Epithelial cell of proximal tubule (primary cell): ENCODE data around the gene TTLL11. TPM values are rescaled to one million over a fixed set of nuclear protein-coding genes. Genes with fewer than 3 reads are reported as not detected.

ENCODE experiments used
- DNase-seq: peaks from one replicate; pipeline ENCODE4 v3.0.0-alpha.2; 2011; ENCODE audit warnings: low read depth
- H3K4me3 ChIP-seq: 2 replicates; pipeline ENCODE4 v1.5.1; 2011; ENCODE audit warnings: low read depth, mild to moderate bottlenecking, low read length
- total RNA-seq: library from RNA; depleted of rRNA; stranded (reverse); fragments of >200 nt; gene quantifications from 2 replicates; pipeline ENCODE4 v1.2.3, GENCODE V29; 2015
- TF ChIP-seq, protein P1 (sequence below): conservative IDR thresholded peaks from 2 replicates; pipeline ENCODE4 v1.5.1; 2012; ENCODE audit warnings: low read depth, mild to moderate bottlenecking, low read length

The TTLL11 gene
- total RNA-seq, 1 donor from 2014 or later, result 0.75 TPM

DNA sequence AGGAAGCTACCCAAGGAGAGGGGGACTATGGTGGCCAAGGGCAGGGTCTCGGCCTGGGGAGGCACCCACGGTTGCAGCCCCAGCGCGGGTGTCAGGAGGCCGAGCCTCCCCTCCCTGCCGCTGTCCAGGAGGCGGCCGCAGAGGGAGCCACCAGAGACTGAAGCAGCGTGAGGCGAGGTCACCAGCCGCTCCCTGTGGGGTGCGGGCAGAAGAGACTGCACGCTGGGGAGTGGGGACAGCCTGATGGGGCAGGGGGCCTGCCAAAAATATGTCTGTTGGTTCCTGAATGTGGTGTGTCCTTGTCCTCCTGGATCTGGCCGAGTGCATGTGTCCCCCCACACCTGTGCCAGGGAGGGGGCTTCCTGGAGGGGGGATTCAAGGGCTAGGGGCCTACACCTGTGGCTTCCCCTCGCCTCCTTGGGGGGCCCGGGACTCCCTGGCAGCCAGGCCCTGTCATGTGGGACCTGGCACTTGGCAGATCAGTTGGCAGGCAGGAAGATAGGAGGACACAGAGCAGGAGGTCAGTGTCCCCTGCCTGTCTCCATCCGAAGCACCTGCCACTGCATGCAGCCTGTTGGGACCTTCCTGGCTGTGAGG, 310.5 kb downstream of the TTLL11 start:
- TF ChIP-seq, protein P1, sequence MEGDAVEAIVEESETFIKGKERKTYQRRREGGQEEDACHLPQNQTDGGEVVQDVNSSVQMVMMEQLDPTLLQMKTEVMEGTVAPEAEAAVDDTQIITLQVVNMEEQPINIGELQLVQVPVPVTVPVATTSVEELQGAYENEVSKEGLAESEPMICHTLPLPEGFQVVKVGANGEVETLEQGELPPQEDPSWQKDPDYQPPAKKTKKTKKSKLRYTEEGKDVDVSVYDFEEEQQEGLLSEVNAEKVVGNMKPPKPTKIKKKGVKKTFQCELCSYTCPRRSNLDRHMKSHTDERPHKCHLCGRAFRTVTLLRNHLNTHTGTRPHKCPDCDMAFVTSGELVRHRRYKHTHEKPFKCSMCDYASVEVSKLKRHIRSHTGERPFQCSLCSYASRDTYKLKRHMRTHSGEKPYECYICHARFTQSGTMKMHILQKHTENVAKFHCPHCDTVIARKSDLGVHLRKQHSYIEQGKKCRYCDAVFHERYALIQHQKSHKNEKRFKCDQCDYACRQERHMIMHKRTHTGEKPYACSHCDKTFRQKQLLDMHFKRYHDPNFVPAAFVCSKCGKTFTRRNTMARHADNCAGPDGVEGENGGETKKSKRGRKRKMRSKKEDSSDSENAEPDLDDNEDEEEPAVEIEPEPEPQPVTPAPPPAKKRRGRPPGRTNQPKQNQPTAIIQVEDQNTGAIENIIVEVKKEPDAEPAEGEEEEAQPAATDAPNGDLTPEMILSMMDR, result no peak
- no peak overlapping the region for H3K4me3 ChIP-seq
- no peak for DNase-seq

DNA sequence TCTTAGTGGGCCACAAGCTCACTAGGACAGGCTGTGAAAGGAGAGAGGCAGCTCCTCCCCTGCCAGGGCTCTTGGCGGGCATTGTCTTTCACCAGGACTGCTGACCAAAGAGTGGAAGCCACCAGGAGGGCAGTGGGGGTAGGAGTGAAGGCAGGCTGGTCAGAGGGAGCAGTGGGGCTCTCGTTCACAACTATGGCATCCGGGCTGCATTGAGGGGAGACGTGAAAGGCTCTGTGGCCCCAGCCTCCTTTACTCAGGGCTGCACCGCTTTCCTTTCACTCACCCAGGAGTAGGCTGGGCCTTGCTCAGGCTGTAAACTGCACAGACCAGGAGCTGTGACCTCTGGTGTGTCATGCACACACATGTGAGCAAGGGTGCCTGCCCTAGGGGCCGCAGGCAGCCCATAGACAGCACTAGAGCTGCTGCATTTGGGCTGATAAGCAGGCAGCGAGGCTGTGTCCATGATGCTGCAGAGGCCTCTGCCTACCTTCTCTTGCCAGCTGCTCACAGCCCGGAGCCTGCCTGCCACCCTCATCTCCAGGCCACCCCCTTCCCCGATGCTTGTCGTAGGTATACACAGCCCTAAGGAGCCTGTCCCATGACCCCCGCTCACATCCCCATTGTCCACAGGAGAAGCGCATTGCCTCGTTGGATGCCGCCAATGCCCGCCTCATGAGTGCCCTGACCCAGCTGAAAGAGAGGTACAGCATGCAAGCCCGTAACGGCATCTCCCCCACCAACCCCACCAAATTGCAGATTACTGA, 311.2 kb downstream of the TTLL11 start:
- H3K4me3 ChIP-seq, result no peak overlapping the region
- TF ChIP-seq, protein P1, result no peak
- no peak for DNase-seq

DNA sequence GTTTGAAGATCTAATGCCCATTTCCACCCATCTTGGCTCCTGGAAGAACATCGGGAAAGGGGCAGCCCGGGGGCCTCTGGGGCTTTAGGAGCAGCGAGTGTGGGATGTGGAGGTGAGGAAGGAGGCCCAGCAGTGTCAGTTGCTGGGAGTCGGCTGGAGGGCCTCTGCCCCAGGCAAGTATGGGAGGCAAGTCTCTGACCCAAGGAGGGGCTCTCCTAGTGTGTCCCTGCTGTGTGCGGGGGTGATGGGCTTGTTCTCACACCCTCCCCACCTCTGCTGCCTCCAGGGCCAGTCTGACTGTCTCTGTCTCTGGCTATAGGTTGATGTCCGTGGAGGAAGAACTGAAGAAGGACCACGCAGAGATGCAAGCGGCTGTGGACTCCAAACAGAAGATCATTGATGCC, 312.0 kb downstream of the TTLL11 start:
- TF ChIP-seq, protein P1, result no peak
- no peak for DNase-seq
- no peak overlapping the region for H3K4me3 ChIP-seq

DNA sequence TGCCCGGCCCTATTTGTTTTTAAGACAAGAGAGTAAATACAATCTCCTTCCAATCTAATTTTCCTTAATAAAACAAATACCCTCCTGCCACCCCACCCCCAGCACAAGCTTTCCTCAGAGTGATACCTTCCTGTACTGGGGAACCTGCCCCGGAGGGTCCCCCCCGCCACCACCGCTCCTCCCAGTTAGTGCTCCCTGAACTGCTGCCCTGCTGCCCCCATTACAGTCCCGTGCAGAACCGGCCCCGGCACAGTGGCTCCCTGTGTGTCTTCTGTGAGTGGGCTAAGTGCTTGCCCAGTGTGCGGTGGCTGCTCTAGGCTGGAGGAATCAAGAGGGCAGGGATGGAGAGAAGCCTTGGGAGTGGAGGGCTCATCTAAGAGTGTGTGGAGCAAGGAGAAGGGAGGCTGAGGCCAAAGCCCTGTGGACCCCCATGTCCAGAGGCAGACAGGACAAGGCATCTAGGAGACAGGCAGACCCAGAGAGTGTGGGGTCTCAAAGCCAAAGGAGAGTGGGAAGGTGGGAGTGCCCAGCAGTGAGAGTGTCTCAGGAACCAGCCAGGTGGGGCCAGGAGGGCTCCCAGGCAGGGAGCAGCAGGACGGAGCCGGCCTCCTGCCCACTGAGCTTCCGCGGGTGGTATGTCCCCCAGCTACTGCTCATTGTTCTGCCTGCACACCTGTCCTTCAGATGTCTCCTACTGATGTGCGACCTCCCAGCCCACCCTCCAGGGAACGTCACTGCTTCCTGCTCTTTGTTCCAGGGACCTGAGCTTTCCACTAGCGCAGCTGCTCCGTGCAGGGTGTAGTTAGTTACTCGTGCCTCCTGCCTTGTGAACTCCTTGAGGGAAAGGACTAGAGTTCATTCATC, 312.7 kb downstream of the TTLL11 start:
- H3K4me3 ChIP-seq, result no peak overlapping the region
- DNase-seq, result no peak
- TF ChIP-seq, protein P1, result no peak

DNA sequence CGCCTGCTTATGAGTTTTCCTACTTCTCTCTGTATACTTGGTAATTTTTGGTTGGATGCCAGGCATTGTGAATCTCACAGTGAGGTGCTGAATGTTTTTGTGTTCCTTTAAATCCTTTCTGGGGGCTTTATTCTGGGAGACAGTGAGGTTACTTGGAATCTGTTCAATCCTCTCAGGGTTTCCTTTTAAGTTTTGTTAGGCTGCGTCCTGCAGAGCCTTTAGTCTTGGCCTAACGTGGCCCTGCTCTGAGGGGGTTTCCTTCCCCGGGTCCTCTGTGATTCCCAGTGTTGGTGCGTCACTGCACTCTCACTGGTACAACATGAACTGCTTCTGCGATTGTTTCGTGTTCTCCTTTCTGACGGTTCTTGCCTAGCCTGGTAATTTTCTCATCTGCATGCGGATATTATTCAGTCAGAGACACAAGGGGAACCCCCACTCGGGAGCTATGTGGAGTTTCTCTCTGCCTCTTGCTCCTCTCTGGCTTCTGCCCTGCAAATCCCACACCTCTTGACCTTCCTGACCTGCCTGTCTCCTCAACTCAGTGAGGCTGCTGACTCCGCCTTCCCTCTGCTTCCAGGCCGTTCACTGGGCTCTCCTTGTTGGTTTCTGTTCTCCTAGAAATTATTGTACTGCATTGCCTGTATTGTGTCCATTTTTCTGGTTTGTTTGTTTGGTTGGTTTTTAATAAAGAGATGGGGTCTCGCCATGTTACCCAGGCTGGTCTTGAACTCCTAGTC, 313.6 kb downstream of the TTLL11 start:
- no peak overlapping the region for H3K4me3 ChIP-seq
- DNase-seq, result no peak
- TF ChIP-seq, protein P1, result no peak
